GM23338 (cell line): ENCODE measurements around the gene RBP4. TPM values are rescaled to one million over a fixed set of nuclear protein-coding genes. Genes with fewer than 3 reads are reported as not detected.

ENCODE experiments used
- ATAC-seq: fragments of 200-7000 bp; cut with Tn5 transposase; 3 replicates; pipeline ENCODE4 v1.9.1; 2020
- DNase-seq: peaks from one replicate; pipeline ENCODE4 v3.0.0-alpha.2; 2015; ENCODE audit warnings: low spot score
- H2AFZ ChIP-seq: fragments of 200-600 bp; sonication (generic); 2 replicates; pipeline ENCODE4 v1.8.0; 2016; ENCODE audit warnings: antibody characterized with exemption, mild to moderate bottlenecking, moderate library complexity
- H3F3A ChIP-seq: fragments of 200-600 bp; sonication (generic); replicated peaks from 2 replicates; pipeline ENCODE4 v1.8.0; 2017; ENCODE audit warnings: antibody characterized with exemption, mixed run types, low read depth
- H3K27ac ChIP-seq: fragments of 200-600 bp; sonication (generic); 2 replicates; pipeline ENCODE4 v1.6.1; 2016; ENCODE audit warnings: low read depth
- H3K27me3 ChIP-seq: fragments of 200-600 bp; sonication (generic); 2 replicates; pipeline ENCODE4 v1.8.0; 2016; ENCODE audit warnings: mild to moderate bottlenecking, mixed run types, moderate library complexity; ENCODE audit not compliant: insufficient read depth
- H3K36me3 ChIP-seq: fragments of 200-600 bp; sonication (generic); 2 replicates; pipeline ENCODE4 v1.8.0; 2016; ENCODE audit warnings: mild to moderate bottlenecking; ENCODE audit not compliant: insufficient read depth
- H3K4me1 ChIP-seq: fragments of 200-600 bp; sonication (generic); 2 replicates; pipeline ENCODE4 v1.8.0; 2016; ENCODE audit warnings: mild to moderate bottlenecking, moderate library complexity; ENCODE audit not compliant: insufficient read depth
- H3K4me2 ChIP-seq: fragments of 200-600 bp; sonication (generic); 2 replicates; pipeline ENCODE4 v1.7.1; 2017; ENCODE audit warnings: mixed run types
- H3K4me3 ChIP-seq: fragments of 200-600 bp; sonication (generic); 2 replicates; pipeline ENCODE4 v1.6.1; 2016; ENCODE audit warnings: mixed run types
- H3K79me2 ChIP-seq: fragments of 200-600 bp; sonication (generic); replicated peaks from 2 replicates; pipeline ENCODE4 v1.8.0; 2017; ENCODE audit warnings: mild to moderate bottlenecking; ENCODE audit not compliant: insufficient read depth
- H3K9me2 ChIP-seq: fragments of 200-600 bp; sonication (generic); 2 replicates; pipeline ENCODE4 v1.8.0; 2017; ENCODE audit not compliant: insufficient read depth
- H4K20me1 ChIP-seq: fragments of 200-600 bp; sonication (generic); replicated peaks from 2 replicates; pipeline ENCODE4 v1.8.0; 2017; ENCODE audit warnings: mild to moderate bottlenecking; ENCODE audit not compliant: insufficient read depth
- H3K27ac Mint-ChIP-seq: 2 replicates; pipeline ENCODE4 v1.8.0; 2020; ENCODE audit warnings: inconsistent platforms, mild to moderate bottlenecking, moderate library complexity, mixed read lengths
- H3K27me3 Mint-ChIP-seq: 3 replicates; pipeline ENCODE4 v1.8.0; 2022; ENCODE audit warnings: low read depth, mild to moderate bottlenecking, moderate library complexity, mixed read lengths, inconsistent platforms; ENCODE audit not compliant: insufficient read depth, poor library complexity
- H3K36me3 Mint-ChIP-seq: 3 replicates; pipeline ENCODE4 v1.8.0; 2021; ENCODE audit warnings: low read depth, mild to moderate bottlenecking, inconsistent platforms, moderate library complexity, mixed read lengths
- H3K4me1 Mint-ChIP-seq: 3 replicates; pipeline ENCODE4 v1.8.0; 2020; ENCODE audit warnings: mild to moderate bottlenecking, inconsistent platforms, mixed read lengths
- H3K4me3 Mint-ChIP-seq: 3 replicates; pipeline ENCODE4 v1.8.0; 2021; ENCODE audit warnings: moderate library complexity, mild to moderate bottlenecking, inconsistent platforms, mixed read lengths
- H3K9me3 Mint-ChIP-seq: 3 replicates; pipeline ENCODE4 v1.8.0; 2020; ENCODE audit warnings: moderate library complexity, mild to moderate bottlenecking, inconsistent platforms, mixed read lengths
- CREB1 ChIP-seq: fragments of 250-450 bp; sonication (Bioruptor Pico); IDR thresholded peaks from 2 replicates; pipeline ENCODE4 v1.5.0; 2020; ENCODE audit warnings: low read depth, mild to moderate bottlenecking, moderate library complexity
- EZH2 ChIP-seq: fragments of 200-600 bp; sonication (generic); IDR thresholded peaks from one replicate; pipeline ENCODE4 v1.8.0; 2017; ENCODE audit warnings: antibody characterized with exemption, mild to moderate bottlenecking, low read depth; ENCODE audit not compliant: unreplicated experiment
- JUNB ChIP-seq: IDR thresholded peaks from one replicate; pipeline ENCODE4 v1.6.1; 2016; ENCODE audit warnings: antibody characterized with exemption; ENCODE audit not compliant: unreplicated experiment
- POLR2AphosphoS5 ChIP-seq: IDR thresholded peaks from 2 replicates; pipeline ENCODE4 v1.6.1; 2016; ENCODE audit warnings: antibody characterized with exemption, low read depth
- ZNF114 ChIP-seq: fragments of 250-450 bp; sonication (Bioruptor Pico); IDR thresholded peaks from 2 replicates; pipeline ENCODE4 v1.5.0; 2020; ENCODE audit warnings: mild to moderate bottlenecking, moderate library complexity
- polyA plus RNA-seq: library from polyadenylated mRNA; unstranded; fragments of >200 nt; fragmentation: Nextera tagmentation; extraction: Ambion mirVana; gene quantifications from 2 replicates; pipeline ENCODE4 v1.2.1, GENCODE V29; 2016
- total RNA-seq: library from RNA; depleted of rRNA; stranded (reverse); fragments of >200 nt; shearing (Covaris generic); gene quantifications from 2 replicates; pipeline ENCODE4 v1.2.3, GENCODE V29; 2014
- TF ChIP-seq, protein P1 (sequence below): fragments of 250-450 bp; sonication (Bioruptor Pico); IDR thresholded peaks from 2 replicates; pipeline ENCODE4 v1.5.0; 2020; ENCODE audit warnings: mild to moderate bottlenecking, moderate library complexity
- TF ChIP-seq, protein P2 (sequence below): IDR thresholded peaks from one replicate; pipeline ENCODE4 v1.6.1; 2018; ENCODE audit warnings: antibody characterized with exemption; ENCODE audit not compliant: unreplicated experiment

Gene RBP4
- total and polyA plus RNA-seq, 2 experiments from 2014 or later, result 0.79 to 1.0 TPM

DNA sequence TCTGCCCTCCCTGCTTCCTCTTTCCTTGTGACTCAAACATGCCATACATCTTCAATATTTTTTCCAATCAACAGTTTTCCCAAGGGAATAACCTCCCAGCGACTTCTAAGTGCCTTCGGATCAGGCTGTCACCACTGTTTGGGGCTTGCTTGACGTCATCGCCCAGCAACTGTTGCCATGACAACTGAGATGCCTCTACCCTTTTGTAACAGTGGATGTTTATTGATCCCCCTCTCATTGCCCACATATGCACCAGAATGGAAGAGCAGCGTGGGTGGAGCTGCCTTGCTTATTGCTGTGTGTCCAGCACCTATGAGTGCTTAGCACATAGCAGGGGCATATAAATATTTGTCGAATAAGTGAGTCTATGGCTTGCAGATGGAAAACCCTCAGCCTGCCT is 20.2 kb downstream of the RBP4 start:
- no peak overlapping the region for H2AFZ ChIP-seq
- no peaks in the 10 kb centered on the region for H3K9me2 ChIP-seq
- no peaks in the 10 kb centered on the region for H3K27me3 ChIP-seq
- DNase-seq (peak; percentile 72), ATAC-seq (peak; percentile 53; the same call in 2 of the 3 replicates)
- H3K4me3 Mint-ChIP-seq, result no peak overlapping the region
- TF ChIP-seq CREB1 (CRISPR knock-in tag), result peak; percentile 29; the same call in 1 of the 2 replicates
- TF ChIP-seq, protein P1, sequence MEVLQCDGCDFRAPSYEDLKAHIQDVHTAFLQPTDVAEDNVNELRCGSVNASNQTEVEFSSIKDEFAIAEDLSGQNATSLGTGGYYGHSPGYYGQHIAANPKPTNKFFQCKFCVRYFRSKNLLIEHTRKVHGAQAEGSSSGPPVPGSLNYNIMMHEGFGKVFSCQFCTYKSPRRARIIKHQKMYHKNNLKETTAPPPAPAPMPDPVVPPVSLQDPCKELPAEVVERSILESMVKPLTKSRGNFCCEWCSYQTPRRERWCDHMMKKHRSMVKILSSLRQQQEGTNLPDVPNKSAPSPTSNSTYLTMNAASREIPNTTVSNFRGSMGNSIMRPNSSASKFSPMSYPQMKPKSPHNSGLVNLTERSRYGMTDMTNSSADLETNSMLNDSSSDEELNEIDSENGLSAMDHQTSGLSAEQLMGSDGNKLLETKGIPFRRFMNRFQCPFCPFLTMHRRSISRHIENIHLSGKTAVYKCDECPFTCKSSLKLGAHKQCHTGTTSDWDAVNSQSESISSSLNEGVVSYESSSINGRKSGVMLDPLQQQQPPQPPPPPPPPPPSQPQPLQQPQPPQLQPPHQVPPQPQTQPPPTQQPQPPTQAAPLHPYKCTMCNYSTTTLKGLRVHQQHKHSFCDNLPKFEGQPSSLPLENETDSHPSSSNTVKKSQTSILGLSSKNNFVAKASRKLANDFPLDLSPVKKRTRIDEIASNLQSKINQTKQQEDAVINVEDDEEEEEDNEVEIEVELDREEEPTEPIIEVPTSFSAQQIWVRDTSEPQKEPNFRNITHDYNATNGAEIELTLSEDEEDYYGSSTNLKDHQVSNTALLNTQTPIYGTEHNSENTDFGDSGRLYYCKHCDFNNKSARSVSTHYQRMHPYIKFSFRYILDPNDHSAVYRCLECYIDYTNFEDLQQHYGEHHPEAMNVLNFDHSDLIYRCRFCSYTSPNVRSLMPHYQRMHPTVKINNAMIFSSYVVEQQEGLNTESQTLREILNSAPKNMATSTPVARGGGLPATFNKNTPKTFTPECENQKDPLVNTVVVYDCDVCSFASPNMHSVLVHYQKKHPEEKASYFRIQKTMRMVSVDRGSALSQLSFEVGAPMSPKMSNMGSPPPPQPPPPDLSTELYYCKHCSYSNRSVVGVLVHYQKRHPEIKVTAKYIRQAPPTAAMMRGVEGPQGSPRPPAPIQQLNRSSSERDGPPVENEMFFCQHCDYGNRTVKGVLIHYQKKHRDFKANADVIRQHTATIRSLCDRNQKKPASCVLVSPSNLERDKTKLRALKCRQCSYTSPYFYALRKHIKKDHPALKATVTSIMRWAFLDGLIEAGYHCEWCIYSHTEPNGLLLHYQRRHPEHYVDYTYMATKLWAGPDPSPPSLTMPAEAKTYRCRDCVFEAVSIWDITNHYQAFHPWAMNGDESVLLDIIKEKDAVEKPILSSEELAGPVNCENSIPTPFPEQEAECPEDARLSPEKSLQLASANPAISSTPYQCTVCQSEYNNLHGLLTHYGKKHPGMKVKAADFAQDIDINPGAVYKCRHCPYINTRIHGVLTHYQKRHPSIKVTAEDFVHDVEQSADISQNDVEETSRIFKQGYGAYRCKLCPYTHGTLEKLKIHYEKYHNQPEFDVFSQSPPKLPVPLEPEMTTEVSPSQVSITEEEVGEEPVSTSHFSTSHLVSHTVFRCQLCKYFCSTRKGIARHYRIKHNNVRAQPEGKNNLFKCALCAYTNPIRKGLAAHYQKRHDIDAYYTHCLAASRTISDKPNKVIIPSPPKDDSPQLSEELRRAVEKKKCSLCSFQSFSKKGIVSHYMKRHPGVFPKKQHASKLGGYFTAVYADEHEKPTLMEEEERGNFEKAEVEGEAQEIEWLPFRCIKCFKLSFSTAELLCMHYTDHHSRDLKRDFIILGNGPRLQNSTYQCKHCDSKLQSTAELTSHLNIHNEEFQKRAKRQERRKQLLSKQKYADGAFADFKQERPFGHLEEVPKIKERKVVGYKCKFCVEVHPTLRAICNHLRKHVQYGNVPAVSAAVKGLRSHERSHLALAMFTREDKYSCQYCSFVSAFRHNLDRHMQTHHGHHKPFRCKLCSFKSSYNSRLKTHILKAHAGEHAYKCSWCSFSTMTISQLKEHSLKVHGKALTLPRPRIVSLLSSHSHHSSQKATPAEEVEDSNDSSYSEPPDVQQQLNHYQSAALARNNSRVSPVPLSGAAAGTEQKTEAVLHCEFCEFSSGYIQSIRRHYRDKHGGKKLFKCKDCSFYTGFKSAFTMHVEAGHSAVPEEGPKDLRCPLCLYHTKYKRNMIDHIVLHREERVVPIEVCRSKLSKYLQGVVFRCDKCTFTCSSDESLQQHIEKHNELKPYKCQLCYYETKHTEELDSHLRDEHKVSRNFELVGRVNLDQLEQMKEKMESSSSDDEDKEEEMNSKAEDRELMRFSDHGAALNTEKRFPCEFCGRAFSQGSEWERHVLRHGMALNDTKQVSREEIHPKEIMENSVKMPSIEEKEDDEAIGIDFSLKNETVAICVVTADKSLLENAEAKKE (CRISPR knock-in tag), result no peak
- no peaks in the 10 kb centered on the region for H3K9me3 Mint-ChIP-seq
- no peak overlapping the region for H3K27ac Mint-ChIP-seq
- no peaks in the 10 kb centered on the region for H3K36me3 Mint-ChIP-seq
- no peak overlapping the region for H3K4me2 ChIP-seq
- no peaks in the 10 kb centered on the region for H3K4me1 Mint-ChIP-seq
- H3F3A ChIP-seq, result no peaks in the 10 kb centered on the region
- H3K36me3 ChIP-seq, result no peaks in the 10 kb centered on the region
- no peaks in the 10 kb centered on the region for H3K79me2 ChIP-seq
- H3K4me3 ChIP-seq, result no peak overlapping the region
- H3K27me3 Mint-ChIP-seq, result peaks cover 2% of the 10 kb centered on the region
- H4K20me1 ChIP-seq, result no peaks in the 10 kb centered on the region
- H3K27ac ChIP-seq, result no peak overlapping the region
- no peaks in the 10 kb centered on the region for H3K4me1 ChIP-seq

DNA sequence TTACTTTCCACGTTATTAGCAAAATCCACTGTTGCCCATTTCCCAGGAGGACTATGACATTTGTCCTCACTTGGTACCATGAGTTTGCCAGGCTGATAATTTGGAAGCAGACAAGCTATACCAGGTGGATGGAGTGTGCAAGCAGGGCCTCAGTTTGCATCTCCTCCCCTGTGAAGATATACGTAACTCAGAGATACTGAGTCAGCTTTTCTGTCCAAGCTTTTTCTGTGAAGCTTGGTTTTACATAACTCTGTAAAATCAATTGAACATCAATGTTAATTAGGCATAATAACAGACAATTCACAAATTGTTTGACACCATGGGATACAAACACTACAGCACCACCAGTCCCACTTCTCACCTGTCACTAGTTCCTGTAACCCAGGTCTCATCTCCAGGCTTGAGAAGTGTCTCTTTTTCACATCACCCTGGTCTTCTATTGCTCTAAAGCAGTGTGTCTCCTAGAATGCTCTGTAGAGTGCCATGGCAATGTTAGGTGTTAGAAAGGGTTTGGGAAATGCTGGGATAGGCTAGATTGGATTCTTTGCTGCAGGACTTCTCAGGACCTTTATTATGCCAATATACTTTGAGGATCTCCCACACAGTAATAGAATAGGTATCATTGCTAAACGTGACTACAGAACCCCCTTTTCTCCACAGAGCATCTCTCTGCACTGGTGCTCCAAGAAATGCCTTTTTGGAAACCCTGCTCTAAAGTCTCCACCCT is 20.9 kb downstream of the RBP4 start:
- no peaks in the 10 kb centered on the region for H3K9me2 ChIP-seq
- Mint-ChIP-seq H3K27ac (no peak overlapping the region), H3K36me3 (no peaks in the 10 kb centered on the region), H3K27me3 (peaks cover 2% of the 10 kb centered on the region), H3K9me3 (no peaks in the 10 kb centered on the region), H3K4me1 (no peaks in the 10 kb centered on the region), H3K4me3 (no peak overlapping the region)
- no peak overlapping the region for H3K27ac ChIP-seq
- no peak overlapping the region for H2AFZ ChIP-seq
- no peak for DNase-seq
- H3K36me3 ChIP-seq, result no peaks in the 10 kb centered on the region
- no peak overlapping the region for H3K4me2 ChIP-seq
- no peaks in the 10 kb centered on the region for H3F3A ChIP-seq
- ATAC-seq, result no peak
- no peaks in the 10 kb centered on the region for H3K79me2 ChIP-seq
- no peak overlapping the region for H3K4me3 ChIP-seq
- no peaks in the 10 kb centered on the region for H4K20me1 ChIP-seq
- no peaks in the 10 kb centered on the region for H3K4me1 ChIP-seq
- 0 out of 2 replicates have a peak, but pooled peaks cover 2% of the 10 kb centered on the region for H3K27me3 ChIP-seq
- TF ChIP-seq EZH2 (no peak), JUNB (no peak), POLR2AphosphoS5 (no peak), ZNF114 (no peak)
- TF ChIP-seq, protein P2, sequence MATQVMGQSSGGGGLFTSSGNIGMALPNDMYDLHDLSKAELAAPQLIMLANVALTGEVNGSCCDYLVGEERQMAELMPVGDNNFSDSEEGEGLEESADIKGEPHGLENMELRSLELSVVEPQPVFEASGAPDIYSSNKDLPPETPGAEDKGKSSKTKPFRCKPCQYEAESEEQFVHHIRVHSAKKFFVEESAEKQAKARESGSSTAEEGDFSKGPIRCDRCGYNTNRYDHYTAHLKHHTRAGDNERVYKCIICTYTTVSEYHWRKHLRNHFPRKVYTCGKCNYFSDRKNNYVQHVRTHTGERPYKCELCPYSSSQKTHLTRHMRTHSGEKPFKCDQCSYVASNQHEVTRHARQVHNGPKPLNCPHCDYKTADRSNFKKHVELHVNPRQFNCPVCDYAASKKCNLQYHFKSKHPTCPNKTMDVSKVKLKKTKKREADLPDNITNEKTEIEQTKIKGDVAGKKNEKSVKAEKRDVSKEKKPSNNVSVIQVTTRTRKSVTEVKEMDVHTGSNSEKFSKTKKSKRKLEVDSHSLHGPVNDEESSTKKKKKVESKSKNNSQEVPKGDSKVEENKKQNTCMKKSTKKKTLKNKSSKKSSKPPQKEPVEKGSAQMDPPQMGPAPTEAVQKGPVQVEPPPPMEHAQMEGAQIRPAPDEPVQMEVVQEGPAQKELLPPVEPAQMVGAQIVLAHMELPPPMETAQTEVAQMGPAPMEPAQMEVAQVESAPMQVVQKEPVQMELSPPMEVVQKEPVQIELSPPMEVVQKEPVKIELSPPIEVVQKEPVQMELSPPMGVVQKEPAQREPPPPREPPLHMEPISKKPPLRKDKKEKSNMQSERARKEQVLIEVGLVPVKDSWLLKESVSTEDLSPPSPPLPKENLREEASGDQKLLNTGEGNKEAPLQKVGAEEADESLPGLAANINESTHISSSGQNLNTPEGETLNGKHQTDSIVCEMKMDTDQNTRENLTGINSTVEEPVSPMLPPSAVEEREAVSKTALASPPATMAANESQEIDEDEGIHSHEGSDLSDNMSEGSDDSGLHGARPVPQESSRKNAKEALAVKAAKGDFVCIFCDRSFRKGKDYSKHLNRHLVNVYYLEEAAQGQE, result no peak
